Chondrocyte (in vitro differentiated cells): ENCODE measurements around the gene RASL11B. TPM values are rescaled to one million over a fixed set of nuclear protein-coding genes. Genes with fewer than 3 reads are reported as not detected.
A peak's percentile ranks its signal among the peaks of the same experiment; 100 is the strongest.

Experiments used
- DNase-seq: peaks from one replicate; pipeline ENCODE4 v3.0.0; 2021; ENCODE audit warnings: mixed read lengths, low spot score
- H3K27ac Mint-ChIP-seq: one replicate; pipeline ENCODE4 v1.8.0; 2021; ENCODE audit warnings: mild to moderate bottlenecking, moderate library complexity, mixed read lengths; ENCODE audit not compliant: unreplicated experiment
- H3K27me3 Mint-ChIP-seq: 2 replicates; pipeline ENCODE4 v1.8.0; 2021; ENCODE audit warnings: low read depth, mixed read lengths
- H3K36me3 Mint-ChIP-seq: 2 replicates; pipeline ENCODE4 v1.8.0; 2021; ENCODE audit warnings: low read depth, mixed read lengths
- H3K4me1 Mint-ChIP-seq: 2 replicates; pipeline ENCODE4 v1.8.0; 2021; ENCODE audit warnings: low read depth, mild to moderate bottlenecking, mixed read lengths
- H3K4me3 Mint-ChIP-seq: one replicate; pipeline ENCODE4 v1.8.0; 2021; ENCODE audit warnings: mild to moderate bottlenecking, moderate library complexity, mixed read lengths; ENCODE audit not compliant: unreplicated experiment
- H3K9me3 Mint-ChIP-seq: 2 replicates; pipeline ENCODE4 v1.8.0; 2021; ENCODE audit warnings: low read depth, mixed read lengths
- total RNA-seq: library from RNA; stranded (reverse); gene quantifications from 3 replicates; pipeline ENCODE4 v1.2.1, GENCODE V29; 2021
- TF ChIP-seq, protein P1 (sequence below): fragments of 200-600 bp; sonication (generic); IDR thresholded peaks from 2 replicates; pipeline ENCODE4 v1.5.0; 2021; ENCODE audit warnings: antibody characterized with exemption, mild to moderate bottlenecking, moderate library complexity

The RASL11B gene
- total RNA-seq, 1 donor from 2014 or later = 8.1 TPM

DNA sequence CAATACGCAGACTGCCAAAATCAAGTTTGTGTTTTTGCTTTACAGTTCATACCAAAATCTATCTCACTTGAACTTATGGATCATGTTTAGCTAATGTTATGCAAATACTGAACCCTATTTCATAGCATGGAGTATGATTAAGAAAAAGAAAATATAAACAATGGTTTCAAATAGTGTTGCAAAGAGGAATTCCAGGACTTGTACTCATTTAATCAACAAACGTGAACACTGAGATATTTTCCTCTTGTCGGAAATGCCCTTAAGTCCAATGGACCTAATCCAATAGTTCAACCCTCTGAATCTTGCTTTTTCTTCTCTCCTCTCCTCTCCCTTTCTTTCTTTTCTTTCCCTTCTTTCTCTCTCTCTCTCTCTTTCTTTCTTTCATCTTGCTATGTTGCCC is 30.8 kb downstream of the RASL11B start:
- no peak overlapping the region for H3K4me3 Mint-ChIP-seq
- no peak overlapping the region for H3K27ac Mint-ChIP-seq
- TF ChIP-seq, protein P1, sequence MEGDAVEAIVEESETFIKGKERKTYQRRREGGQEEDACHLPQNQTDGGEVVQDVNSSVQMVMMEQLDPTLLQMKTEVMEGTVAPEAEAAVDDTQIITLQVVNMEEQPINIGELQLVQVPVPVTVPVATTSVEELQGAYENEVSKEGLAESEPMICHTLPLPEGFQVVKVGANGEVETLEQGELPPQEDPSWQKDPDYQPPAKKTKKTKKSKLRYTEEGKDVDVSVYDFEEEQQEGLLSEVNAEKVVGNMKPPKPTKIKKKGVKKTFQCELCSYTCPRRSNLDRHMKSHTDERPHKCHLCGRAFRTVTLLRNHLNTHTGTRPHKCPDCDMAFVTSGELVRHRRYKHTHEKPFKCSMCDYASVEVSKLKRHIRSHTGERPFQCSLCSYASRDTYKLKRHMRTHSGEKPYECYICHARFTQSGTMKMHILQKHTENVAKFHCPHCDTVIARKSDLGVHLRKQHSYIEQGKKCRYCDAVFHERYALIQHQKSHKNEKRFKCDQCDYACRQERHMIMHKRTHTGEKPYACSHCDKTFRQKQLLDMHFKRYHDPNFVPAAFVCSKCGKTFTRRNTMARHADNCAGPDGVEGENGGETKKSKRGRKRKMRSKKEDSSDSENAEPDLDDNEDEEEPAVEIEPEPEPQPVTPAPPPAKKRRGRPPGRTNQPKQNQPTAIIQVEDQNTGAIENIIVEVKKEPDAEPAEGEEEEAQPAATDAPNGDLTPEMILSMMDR = no peak
- H3K9me3 Mint-ChIP-seq = peaks cover 10% of the 10 kb centered on the region
- peaks cover 7% of the 10 kb centered on the region for H3K36me3 Mint-ChIP-seq
- H3K27me3 Mint-ChIP-seq = no peaks in the 10 kb centered on the region
- DNase-seq = no peak
- H3K4me1 Mint-ChIP-seq = no peaks in the 10 kb centered on the region

DNA sequence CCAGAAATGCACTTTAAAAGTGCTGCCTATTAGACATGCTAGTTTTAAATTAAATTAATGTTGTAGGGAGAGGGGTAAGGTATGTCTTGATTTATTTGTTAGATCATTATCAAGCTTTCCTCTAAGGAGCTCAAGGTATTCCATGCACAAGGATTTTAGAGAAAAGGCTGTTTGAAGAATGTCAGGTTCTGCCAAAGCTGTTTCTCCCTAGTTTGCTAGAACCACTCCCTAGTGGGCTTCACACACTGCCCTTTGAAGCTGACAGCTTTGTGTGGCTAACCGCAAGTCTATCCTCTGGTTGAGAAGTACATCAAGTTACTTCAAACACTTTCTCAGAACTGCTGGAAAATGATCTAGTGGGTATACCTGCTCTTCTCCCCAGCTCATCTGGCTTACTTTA is 32.3 kb downstream of the RASL11B start:
- no peak overlapping the region for H3K27ac Mint-ChIP-seq
- no peaks in the 10 kb centered on the region for H3K27me3 Mint-ChIP-seq
- no peaks in the 10 kb centered on the region for H3K4me1 Mint-ChIP-seq
- no peak overlapping the region for H3K4me3 Mint-ChIP-seq
- H3K9me3 Mint-ChIP-seq = peaks cover 21% of the 10 kb centered on the region
- TF ChIP-seq, protein P1 = no peak
- no peak for DNase-seq
- H3K36me3 Mint-ChIP-seq = peaks cover 8% of the 10 kb centered on the region

DNA sequence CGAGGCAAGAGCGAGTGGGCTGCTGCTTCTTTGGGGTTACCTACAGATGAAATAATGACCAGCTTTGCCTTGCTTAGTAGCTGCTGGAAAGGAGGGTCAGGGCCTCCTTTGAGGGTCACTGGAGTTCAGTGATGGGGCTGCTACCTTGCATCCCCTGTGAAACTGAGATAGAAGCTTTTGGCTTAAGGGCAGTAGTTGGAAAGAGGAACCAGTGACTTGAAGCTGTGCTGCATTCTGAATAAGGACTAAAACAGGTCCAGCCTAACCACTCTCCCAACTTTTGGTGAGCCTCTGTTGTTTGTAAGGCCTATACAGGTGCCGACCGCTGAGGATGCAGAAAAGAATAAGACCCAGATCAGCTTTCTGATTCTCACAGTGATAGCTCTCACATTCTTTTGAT is 41.2 kb downstream of the RASL11B start:
- H3K27me3 Mint-ChIP-seq = no peaks in the 10 kb centered on the region
- TF ChIP-seq, protein P1 = no peak
- no peak for DNase-seq
- H3K4me3 Mint-ChIP-seq = no peak overlapping the region
- no peak overlapping the region for H3K27ac Mint-ChIP-seq
- peaks cover 8% of the 10 kb centered on the region for H3K9me3 Mint-ChIP-seq
- peaks cover 25% of the 10 kb centered on the region for H3K4me1 Mint-ChIP-seq
- peaks cover 2% of the 10 kb centered on the region for H3K36me3 Mint-ChIP-seq

DNA sequence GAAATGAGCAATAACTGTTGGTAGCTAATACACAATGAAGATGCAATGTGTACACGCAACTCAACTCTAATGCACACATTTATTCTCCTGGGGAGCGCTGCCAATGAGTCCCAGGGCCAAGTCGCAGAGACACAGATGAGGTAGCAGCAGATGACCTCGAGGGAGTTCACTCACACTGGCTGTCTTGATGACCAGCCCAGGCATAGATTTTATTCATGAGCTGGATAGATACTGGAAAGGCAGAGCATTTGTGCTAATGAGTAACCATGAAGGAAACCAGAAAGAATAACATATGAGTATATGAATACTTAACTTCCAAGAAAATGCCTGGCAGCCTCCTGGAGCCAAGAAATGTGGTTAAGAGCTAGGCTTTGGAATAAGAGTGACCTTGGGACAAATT is 42.3 kb downstream of the RASL11B start:
- TF ChIP-seq, protein P1 = no peak
- Mint-ChIP-seq H3K4me1 (peaks cover 27% of the 10 kb centered on the region), H3K27ac (no peak overlapping the region), H3K36me3 (peaks cover 2% of the 10 kb centered on the region), H3K9me3 (no peaks in the 10 kb centered on the region), H3K4me3 (no peak overlapping the region), H3K27me3 (no peaks in the 10 kb centered on the region)
- DNase-seq = no peak

DNA sequence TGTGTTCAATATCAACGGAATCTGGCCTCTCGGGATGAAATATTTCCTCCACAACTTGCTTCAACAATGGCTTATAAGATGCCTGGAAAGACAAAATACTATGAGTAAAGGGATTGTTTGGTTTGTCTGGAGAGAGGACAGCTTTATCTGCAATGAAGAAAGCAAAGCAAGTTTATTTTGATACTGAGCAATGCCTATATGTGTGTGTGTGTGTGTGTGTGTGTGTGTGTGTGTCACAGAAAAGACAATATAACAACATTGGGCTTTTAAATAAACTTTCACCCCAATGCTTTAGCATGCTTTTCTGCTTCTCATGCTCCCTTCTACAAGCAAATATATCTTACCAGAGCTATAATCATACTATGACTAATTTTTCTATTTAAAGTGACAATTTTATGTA is 45.4 kb downstream of the RASL11B start:
- H3K27ac Mint-ChIP-seq = peak overlapping the region; percentile 33
- H3K4me1 Mint-ChIP-seq = peaks cover 27% of the 10 kb centered on the region
- no peaks in the 10 kb centered on the region for H3K9me3 Mint-ChIP-seq
- DNase-seq = no peak
- H3K36me3 Mint-ChIP-seq = no peaks in the 10 kb centered on the region
- H3K4me3 Mint-ChIP-seq = no peak overlapping the region
- H3K27me3 Mint-ChIP-seq = no peaks in the 10 kb centered on the region
- TF ChIP-seq, protein P1 = no peak
